ENCODE results near the gene C12orf75.
"Not testable (repeated sequence)": the region's sequence is repeated elsewhere in the genome, so short reads cannot be mapped to it uniquely, and the experiment has no call there.

Gene C12orf75

DNA sequence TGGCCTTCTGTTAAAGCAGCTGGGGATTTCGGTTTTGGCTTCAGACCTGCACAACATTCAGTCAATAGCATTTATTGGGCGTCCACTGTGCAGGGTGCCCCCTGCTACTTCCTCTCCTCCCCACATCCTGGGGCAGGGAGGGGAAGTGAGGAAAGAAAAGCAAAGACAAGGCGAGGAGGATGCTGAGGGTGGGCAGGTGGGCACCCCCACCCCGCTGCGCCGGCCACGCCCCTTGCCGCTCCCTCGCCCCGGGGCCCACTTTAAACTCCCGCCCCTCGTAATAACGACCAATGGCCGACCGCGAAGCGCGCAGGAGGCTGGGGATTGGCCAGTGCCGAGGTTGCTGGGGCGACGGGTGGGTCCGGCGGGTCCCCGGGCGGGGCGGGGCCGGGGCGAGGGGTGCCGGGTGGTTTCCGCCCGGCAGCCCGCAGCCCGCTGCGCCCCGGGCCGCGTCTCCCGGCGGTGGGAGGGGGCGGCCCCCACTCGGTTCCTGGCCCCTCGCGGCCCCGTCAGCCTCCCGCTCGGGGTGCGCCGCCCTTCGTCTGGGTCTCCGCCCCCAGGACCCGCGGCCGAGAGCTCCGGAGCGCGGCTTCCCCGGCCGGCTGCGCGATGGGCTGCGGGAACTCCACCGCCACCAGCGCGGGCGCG, at the start of gene C12orf75:
C12orf75 (plus strand) TSS at position 409 of the 648 bp plus-strand sequence; CDS start at position 610, 201 bp downstream.
- peak; percentile 98 for DNase-seq (ENCODE audit: low spot score)

DNA sequence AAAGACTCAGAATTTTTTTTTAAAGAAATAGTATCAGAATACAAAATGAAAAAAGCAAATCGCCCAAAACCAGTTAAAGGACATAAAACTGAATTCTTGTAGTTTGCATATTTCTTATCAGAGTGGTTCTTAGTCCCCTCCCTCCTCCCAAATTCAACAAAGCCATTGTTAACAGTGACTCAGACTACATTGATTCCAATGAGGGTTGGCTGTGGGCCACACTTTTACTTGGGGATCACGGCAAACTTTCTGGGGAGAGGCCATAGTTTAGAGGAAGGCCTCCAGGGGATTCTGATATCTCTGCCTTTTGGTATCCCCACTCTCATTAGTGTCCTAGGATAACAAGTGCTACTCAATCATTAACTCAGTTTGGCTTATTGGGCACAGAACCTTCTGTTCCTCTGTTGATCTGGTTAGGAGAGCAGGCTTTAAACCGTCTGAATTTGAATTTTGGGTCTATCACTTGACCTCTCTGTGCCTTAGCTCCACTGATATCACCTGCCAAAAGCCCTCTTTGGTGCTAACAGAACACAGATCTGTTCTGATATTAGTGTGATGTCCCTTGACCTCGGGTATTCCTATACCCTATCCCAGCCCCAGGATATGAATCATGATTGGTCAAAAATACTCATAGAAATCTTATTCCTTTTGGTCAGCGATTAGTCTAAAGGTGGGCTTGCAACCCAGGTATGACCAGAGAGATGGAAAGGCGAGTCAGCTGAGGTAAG, 49.4 kb upstream of the C12orf75 start:
- no peak for DNase-seq (ENCODE audit: low spot score)

DNA sequence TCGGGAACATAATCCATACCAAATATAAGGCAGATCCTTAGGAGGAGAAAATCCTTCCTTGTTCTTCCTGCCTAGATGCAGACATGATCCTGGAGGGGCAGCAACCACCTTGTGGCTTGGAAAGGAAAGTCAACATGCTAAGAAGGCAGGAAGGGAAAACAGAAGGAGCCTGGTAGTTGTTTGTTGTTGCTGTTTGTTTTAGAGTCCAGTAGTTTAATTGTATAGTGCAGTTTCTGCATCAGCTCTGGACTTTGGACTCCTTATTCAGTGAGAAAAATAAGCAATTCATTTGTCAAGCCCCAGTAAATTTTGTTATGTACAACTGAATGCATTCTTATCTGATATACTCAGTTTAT, 48.8 kb upstream of the C12orf75 start:
- no peak for DNase-seq (ENCODE audit: low spot score)

DNA sequence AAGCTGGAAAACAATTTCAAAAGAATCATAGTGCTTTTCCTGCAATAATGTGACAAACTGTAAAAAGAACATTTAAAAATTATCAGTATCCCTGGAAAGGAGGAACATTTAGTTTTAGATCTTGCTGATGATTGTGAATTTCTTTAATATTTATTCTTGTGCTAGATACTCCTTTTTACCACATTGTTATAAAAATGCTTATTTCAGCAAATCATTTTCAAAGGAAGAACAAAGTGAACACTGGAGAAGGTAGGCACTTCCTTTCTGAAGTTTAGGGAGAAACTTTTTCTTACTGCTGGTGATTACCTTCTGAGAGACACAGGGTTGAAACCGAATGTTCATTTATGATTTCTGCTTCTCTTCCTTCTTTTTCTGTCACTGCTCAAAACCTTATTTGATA, 45.1 kb upstream of the C12orf75 start:
- no peak for DNase-seq (ENCODE audit: low spot score)

DNA sequence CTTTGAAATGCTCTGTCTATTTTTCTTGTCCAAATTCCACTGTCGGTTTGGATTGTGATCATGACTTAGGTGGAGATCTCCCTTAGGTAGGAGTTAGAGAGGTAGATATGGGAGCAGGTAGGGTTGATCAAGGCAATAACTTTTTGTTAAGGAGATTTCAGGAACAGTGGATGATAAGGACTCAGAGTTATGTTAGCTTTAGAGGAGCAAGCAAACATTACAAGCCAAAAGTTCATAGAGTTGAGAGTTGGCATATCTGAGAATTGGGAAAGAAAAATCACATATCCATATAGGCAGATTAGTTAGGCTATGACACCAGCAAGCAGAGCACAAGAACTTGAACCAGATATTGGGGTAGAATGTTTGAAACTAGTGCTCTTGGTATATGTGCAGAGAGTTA, 43.1 kb upstream of the C12orf75 start:
- DNase-seq (ENCODE audit: low spot score): no peak

DNA sequence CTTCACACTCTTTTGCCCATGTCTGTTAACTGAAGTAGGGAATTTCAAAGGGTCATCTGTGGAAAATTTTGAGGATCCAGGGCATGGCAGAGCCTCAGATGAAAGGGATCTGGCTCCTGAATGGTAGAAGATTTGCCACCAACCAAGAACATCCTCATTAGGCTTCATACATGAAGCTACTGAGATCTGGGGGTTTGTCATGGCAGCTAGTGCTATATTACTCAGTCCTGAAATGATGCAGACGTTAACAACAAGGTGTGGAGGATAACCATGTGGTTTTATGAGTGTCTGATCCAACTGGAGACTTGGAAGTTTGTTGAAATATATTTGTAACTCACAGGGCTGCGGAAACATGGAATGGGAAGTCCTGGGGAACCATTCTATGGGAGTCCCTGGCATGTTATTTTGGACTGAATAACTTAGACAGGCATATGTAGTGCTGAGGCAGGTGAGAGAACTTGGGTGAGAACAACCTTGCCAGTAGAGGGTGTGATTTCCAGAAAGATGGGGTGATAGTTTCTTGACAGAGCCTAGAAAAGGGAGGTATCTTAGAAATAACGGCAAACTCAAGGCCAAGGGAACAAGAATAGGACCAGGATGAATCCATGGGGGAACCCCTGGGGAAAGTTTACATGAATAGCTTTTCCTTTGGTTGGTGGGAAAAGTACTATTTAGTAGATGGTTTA, 42.0 kb upstream of the C12orf75 start:
- no peak for DNase-seq (ENCODE audit: low spot score)

DNA sequence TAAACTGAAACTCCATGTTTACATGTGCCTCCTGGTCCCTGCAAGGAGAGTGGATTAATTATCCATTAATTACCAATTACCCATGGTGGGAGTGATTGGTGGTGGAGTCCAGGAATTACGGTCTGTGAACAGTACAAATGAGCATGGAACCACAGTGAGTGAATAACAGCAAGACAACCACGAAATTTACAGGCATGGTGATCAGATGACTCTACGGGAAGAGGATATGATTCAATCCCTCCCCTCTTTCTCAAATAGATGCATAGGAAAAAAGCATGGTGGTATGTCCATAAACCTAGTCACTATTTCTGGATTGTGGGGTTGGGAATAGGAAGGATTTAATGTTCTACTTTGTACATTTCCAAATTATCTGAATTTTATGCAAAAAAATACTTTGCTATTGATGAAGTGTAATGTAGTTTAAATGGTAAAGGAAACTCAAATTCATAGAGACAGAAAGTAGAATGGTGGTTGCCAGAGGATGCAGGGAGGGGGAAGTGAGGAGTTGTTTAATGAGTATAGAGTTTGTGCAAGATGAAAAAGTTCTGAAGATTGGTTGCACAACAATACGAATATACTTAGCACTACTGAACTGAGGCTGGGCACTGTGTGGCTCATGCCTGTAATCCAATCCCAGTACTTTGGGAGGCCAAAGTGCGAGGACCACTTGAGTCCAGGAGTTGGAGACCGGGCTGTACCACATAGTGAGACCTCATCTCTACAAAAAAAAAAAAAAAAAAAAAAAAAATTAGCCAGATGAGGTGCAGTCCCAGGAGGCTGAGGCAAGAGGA, 41.2 kb upstream of the C12orf75 start:
- DNase-seq (ENCODE audit: low spot score): no peak

DNA sequence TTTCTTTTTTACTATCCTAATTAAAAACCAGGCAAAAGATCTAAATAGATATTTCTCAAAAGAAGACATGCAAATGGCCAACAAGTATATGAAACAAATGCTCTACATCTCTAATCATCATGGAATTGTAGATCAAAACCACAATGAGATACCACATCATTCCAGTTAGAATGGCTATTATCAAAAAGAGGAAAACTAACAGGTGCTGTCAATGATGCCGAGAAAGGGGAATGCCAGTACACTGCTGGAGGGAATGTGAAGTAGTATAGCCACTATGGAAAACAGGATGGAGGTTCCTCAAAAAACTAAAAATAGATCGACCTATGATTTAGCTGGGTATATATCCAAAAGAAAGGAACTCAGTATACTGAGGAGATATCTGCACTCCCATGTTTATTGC, 39.0 kb upstream of the C12orf75 start:
- DNase-seq (ENCODE audit: low spot score): no peak

DNA sequence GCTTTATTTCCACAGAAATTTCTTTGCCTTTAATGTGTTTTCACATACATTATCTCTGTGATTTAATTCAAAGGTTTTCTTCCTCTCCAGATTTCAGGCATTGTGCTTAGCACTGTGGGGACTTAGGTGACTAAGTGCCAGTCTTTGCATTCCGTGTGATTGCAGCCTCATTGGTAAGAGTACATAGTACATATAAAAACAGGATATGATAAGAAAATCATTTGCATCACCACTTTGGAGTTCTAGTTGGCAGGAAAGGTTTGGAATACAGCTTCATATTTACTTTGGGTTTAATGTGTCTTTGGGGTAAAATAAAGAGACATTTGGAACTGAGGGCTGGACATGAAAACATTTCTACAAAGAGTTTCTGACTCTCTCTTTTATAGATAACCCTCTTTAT, 37.8 kb upstream of the C12orf75 start:
- no peak for DNase-seq (ENCODE audit: low spot score)

DNA sequence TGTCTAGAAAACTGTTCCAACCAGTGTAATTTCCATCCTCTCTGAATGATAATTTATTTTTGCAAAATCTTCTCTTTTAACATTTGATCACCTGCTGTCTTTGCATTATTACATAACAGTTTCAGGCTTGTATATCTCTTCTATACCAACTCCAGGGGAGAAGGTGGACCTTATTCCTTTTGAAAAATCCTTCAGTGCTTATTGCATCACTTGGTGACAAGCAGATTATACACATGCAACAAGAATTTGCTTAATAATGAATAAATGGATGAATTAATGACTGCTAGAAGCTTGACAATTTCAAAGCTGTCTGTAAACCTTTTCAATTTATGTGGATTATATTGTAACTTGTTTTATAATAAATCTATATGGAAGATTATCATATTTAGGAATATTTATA, 37.3 kb upstream of the C12orf75 start:
- DNase-seq (ENCODE audit: low spot score): no peak

DNA sequence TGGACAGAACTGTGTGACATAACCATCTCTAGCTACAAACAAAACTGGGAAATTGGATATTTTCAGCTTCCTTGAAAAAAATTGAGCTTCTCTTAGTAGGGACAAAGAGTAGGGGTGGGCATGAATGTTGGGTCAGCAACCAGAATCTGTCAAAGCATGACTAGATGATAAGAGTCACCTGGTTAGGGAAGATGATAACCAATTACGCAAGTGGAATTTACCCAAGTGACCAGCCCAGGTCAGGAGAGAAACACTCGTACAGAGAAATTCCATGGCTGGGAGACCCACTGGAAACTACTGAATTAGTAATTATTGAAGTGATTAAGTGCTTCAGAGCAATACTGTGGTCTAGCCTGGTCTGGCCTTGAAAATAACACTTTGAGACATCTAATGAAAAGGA, 36.3 kb upstream of the C12orf75 start:
- no peak for DNase-seq (ENCODE audit: low spot score)

DNA sequence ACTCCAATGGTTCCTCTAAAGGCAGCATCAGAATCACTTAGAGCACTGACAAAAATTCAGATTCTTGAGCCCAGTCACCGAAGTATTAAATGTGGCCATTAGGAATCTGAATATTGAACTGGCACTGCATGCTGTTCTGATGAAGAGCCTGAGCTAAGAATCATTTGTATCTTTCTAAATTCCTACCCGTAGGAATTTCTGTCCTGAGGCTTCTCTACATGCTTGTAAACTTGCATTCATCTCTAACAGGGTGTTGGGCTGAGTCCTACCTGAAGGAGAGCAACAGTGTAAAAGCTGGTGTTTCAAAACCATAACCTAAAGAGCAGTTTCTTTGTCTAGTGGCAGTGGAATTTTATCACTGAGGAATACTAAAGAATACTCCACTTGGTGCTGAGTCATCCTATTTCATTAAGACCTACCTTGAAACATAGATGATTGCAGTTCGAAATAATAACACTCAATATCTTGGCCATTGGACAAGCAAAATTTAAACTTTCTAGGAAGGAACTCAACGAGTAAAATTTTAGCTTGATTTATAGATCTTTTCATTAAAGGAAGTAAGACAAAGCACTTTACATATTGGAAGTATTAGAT, 35.5 kb upstream of the C12orf75 start:
- DNase-seq (ENCODE audit: low spot score): no peak

DNA sequence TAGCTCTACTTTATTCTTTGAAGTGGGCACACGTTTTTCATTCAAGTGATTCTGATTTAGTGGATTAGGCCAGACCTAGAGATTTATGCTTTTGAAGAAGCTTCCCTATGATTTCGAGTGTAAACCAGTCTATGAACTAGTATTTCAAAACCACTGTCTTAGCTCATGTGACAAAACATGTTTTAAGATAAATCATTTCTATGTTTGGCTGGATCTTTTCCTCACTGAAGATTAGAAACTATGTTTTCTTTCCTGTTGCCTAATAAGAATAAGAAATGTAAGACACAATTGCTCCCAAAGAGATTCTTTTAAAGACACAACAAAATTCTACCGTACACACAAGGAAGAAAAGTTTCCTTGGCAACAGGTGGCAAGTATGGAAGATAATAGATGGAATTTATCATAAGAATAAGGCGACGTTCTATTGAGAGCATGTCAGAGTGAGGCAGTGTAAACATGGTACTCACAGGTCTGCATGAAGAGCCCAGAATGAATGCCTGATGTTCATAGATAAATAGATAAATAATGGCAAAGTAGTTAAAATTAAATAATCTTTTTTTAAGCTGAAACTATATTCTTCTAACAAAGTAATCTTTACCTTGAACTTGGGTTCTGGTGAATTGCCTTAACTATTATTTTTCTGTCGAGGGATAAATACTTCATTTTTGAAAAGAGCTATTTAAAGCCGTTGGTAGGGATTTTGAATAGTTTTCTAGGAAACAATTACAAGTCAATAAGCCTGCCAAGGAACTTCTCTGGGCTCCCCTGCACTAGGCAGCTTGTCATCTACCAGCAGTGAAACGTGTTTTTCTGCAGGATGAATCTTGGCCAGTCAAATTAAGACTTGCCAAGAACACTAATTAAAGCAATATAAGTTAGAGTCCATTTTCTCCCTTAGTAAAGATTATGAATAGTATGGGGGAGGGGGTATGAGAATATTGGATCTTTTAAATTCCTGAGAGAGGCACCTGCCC, 34.1 kb upstream of the C12orf75 start:
- no peak for DNase-seq (ENCODE audit: low spot score)

DNA sequence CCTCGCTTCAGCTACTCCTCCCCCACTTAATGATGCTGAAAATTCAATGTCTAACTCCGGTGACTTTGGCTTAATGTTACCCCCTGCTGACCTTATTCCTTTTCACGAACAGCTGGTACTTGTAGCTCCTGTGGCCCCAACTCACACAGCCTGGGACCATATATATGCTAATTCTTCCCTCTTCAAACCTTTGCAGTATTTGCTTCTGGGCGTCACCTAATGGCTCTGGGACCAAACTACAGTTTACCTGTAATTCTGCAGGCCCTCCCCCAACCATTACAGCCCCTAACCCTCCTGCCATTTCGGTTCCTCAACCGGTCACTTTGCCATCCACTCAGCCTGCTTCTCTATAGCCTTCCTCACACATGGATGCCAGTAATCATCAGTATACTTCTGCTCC, 29.6 kb upstream of the C12orf75 start:
- DNase-seq (ENCODE audit: low spot score): no peak

DNA sequence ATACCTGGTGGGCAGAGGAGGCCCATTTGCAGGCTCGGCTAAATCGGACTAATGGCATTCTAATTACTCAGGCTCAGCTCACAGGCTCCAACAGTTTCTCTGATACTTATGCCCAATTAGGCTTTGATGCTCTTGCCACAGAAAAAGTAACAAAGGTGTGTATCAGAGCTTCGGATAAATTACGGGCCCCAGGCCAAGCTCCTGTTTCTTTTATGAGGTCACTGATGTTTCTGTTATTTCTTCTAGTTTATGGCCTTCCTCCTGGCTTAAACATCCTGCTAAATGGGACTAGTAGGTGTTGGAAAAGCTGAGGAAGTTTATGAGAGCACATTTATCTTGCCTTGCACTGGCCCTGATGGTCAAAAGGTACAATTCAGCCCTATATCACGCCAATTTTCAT, 28.8 kb upstream of the C12orf75 start:
- no peak for DNase-seq (ENCODE audit: low spot score)

DNA sequence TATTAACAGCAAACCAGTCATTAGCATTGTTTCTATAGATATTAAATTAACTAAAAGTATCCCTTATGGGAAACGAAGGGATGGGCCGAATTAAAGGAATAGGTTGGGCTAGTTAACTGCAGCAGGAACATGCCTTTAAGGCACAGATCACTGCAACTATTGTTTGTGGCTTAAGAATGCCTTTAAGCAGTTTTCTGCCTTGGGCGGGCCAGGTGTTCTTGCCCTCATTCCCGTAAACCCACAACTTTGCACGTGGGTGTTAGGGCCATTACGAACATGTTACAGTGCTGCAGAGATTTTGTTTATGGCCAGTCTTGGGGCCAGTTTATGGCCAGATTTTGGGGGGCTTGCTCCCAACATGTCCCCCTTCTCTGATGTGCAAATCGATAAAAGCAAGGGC, 27.5 kb upstream of the C12orf75 start:
- not testable (repeated sequence) for DNase-seq (ENCODE audit: low spot score)

DNA sequence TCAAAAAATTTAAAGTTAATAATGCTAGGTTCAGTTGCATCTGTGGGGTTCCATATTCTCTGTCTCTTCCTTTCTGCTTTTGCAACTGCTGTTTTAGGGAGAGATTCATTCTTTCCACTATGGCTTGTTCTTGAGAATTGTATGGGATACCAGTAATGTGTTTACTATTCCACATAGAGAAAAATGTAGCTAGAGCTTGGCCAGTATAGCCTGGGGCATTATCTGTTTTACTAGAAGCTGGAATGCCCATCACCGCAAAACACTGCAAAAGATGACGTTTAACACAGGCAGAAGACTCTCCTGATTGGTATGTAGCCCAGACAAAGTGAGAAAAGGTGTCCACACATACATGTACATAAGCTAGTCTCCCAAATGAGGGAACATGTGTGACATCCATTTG, 25.9 kb upstream of the C12orf75 start:
- DNase-seq (ENCODE audit: low spot score): not testable (repeated sequence)

DNA sequence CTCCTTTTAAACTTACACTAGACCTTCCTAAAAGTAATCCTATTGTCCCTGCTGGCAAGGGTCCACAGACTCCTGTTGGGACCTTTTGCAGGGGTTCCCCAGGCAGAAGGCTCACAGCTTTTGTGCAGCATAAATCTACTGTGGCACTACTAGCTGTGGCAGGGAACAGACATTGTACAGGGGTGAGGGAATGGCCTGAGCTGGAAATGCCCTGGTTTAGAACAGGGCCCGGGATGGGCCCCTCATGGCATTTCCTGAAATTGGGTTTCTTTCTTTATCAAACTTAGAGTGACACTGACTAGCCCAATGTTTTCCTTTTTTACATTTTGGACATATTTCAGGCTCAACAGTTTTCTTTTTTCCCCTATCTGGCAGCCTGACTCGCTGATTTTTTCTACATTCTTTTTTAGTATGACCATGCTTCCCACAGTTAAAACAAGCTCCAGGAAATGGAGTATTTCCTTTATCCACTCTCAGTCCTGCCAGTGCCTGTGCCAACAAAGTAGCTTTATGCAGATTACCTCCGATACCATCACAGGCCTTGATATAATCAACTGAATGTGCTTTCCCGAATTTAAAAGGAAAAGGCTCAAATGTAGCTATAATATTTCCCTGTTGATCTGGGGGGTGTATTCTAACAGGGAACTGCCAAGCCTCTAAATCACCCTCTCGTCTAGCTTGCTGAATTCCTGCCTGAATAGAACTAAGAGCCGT, 22.7 kb upstream of the C12orf75 start:
- not testable (repeated sequence) for DNase-seq (ENCODE audit: low spot score)

DNA sequence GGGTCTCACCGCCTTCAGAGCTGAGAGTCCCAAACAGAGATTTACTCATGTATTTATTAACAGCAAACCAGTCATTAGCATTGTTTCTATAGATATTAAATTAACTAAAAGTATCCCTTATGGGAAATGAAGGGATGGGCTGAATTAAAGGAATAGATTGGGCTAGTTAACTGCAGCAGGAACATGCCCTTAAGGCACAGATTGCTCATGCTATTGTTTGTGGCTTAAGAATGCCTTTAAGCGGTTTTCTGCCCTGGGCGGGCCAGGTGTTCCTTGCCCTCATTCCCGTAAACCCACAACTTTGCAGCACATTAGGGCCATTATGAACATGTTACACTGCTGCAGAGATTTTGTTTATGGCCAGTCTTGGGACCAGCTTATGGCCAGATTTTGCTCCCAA, 21.7 kb upstream of the C12orf75 start:
- DNase-seq (ENCODE audit: low spot score): not testable (repeated sequence)

DNA sequence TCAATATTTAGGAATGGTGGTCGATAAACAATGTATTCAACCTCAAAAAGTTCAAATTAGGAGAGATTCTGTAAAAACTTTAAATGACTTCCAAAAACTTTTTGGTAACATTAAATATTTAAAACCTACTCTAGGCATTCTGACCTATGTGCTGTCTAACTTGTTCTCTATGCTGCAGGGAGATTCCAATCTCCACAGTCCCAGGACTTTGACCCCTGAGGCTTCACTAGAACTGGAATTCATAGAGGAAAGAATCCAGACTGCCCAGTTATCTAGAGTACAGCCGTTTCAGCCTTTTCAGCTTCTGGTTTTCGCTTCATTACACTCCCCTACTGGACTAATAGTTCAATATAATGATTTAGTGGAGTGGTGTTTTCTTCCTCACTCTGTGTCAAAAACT, 21.1 kb upstream of the C12orf75 start:
- DNase-seq (ENCODE audit: low spot score): not testable (repeated sequence)
